NCI-H524 (cell line): ENCODE data around the gene CEP72.
"Not testable (repeated sequence)": the region's sequence is repeated elsewhere in the genome, so short reads cannot be mapped to it uniquely, and the experiment has no call there.

ENCODE experiments used
- DNase-seq, 2 experiments: peaks; one replicate each; lab custom pipeline; 2025; lab: John Stamatoyannopoulos, UW

CEP72 gene

GRCh38 chr5:611731-612486 is at the start of gene CEP72:
Gene CEP72, plus strand, starts transcription at chr5:612340. Its CDS starts 22 bp downstream, at chr5:612362.
- peak; percentile 65 to 89 for DNase-seq

- DNase-seq: no peak
Observed at GRCh38 chr5:565782-566440, 46.2 kb upstream of the CEP72 start.

- DNase-seq: no peak
Observed at GRCh38 chr5:566636-567309, 45.4 kb upstream of the CEP72 start.

- DNase-seq: no peak
Observed at GRCh38 chr5:567664-568060, 44.5 kb upstream of the CEP72 start.

- no peak for DNase-seq
Observed at GRCh38 chr5:568061-568781, 43.9 kb upstream of the CEP72 start.

- no peak for DNase-seq
Observed at GRCh38 chr5:568809-569208, 43.3 kb upstream of the CEP72 start.

GRCh38 chr5:569358-569867 is 42.7 kb upstream of the CEP72 start:
- DNase-seq: no peak

GRCh38 chr5:569868-570361 is 42.2 kb upstream of the CEP72 start:
- no peak for DNase-seq

- DNase-seq: no peak
Observed at GRCh38 chr5:570446-570845, 41.7 kb upstream of the CEP72 start.

GRCh38 chr5:570886-571285 is 41.3 kb upstream of the CEP72 start:
- DNase-seq: no peak

GRCh38 chr5:571791-572190 is 40.3 kb upstream of the CEP72 start:
- DNase-seq: no peak

- no peak for DNase-seq
Observed at GRCh38 chr5:572398-573019, 39.6 kb upstream of the CEP72 start.

GRCh38 chr5:573206-573605 is 38.9 kb upstream of the CEP72 start:
- DNase-seq: no peak

GRCh38 chr5:573976-574375 is 38.2 kb upstream of the CEP72 start:
- no peak for DNase-seq

- no peak for DNase-seq
Observed at GRCh38 chr5:574906-575305, 37.2 kb upstream of the CEP72 start.

- DNase-seq: no peak
Observed at GRCh38 chr5:575636-576035, 36.5 kb upstream of the CEP72 start.

GRCh38 chr5:577214-577613 is 34.9 kb upstream of the CEP72 start:
- DNase-seq: not testable (repeated sequence)

GRCh38 chr5:577800-578199 is 34.3 kb upstream of the CEP72 start:
- DNase-seq: no peak

- DNase-seq: no peak
Observed at GRCh38 chr5:579211-579610, 32.9 kb upstream of the CEP72 start.

GRCh38 chr5:579746-580366 is 32.3 kb upstream of the CEP72 start:
- DNase-seq: no peak

GRCh38 chr5:580436-580835 is 31.7 kb upstream of the CEP72 start:
- DNase-seq: no peak
